HG03354 (cell line): ENCODE results near the gene SPOCK2.

Experiments used
- ATAC-seq: cut with Tn5 transposase; IDR thresholded peaks from one replicate; pipeline ENCODE4 v1.9.1; 2021; ENCODE audit warnings: mild to moderate bottlenecking; ENCODE audit not compliant: unreplicated experiment, poor library complexity, severe bottlenecking

Gene SPOCK2

GRCh38 chr10:72092171-72092924, 4.0 kb upstream of the SPOCK2 start:
- no peak for ATAC-seq

GRCh38 chr10:72090326-72090725, 2.0 kb upstream of the SPOCK2 start:
- ATAC-seq: no peak

GRCh38 chr10:72089618-72090017, 1.3 kb upstream of the SPOCK2 start:
- ATAC-seq: no peak

- ATAC-seq: no peak
These were observed 681 bp upstream of the SPOCK2 start for GRCh38 chr10:72088889-72089575.

- ATAC-seq: no peak
These were observed 871 bp downstream of the SPOCK2 start for GRCh38 chr10:72087392-72087968.

- no peak for ATAC-seq
These were observed 1.6 kb downstream of the SPOCK2 start for GRCh38 chr10:72086466-72087391.

GRCh38 chr10:72085864-72086465, 2.4 kb downstream of the SPOCK2 start:
- no peak for ATAC-seq

- ATAC-seq: no peak
These were observed 3.2 kb downstream of the SPOCK2 start for GRCh38 chr10:72085166-72085565.

GRCh38 chr10:72083790-72084459, 4.4 kb downstream of the SPOCK2 start:
- ATAC-seq: no peak

- no peak for ATAC-seq
These were observed 5.2 kb downstream of the SPOCK2 start for GRCh38 chr10:72082856-72083789.

GRCh38 chr10:72081772-72082590, 6.4 kb downstream of the SPOCK2 start:
- ATAC-seq: no peak

GRCh38 chr10:72081210-72081609, 7.1 kb downstream of the SPOCK2 start:
- no peak for ATAC-seq

- no peak for ATAC-seq
These were observed 8.0 kb downstream of the SPOCK2 start for GRCh38 chr10:72080042-72080975.

GRCh38 chr10:72079356-72079755, 9.0 kb downstream of the SPOCK2 start:
- ATAC-seq: no peak

GRCh38 chr10:72077275-72077990, 10.9 kb downstream of the SPOCK2 start:
- no peak for ATAC-seq

GRCh38 chr10:72076756-72077155, 11.6 kb downstream of the SPOCK2 start:
- no peak for ATAC-seq
